ENCODE data around the gene GNLY. TPM values are rescaled to one million over a fixed set of nuclear protein-coding genes. Genes with fewer than 3 reads are reported as not detected.
A peak's percentile ranks its signal among the peaks of the same experiment; 100 is the strongest.
"Not testable (repeated sequence)": the region's sequence is repeated elsewhere in the genome, so short reads cannot be mapped to it uniquely, and the experiment has no call there.

The GNLY gene
- total RNA-seq, 4 donors from 2014 or later, result 3.6 to 36.1 (median 12.0) TPM

DNA sequence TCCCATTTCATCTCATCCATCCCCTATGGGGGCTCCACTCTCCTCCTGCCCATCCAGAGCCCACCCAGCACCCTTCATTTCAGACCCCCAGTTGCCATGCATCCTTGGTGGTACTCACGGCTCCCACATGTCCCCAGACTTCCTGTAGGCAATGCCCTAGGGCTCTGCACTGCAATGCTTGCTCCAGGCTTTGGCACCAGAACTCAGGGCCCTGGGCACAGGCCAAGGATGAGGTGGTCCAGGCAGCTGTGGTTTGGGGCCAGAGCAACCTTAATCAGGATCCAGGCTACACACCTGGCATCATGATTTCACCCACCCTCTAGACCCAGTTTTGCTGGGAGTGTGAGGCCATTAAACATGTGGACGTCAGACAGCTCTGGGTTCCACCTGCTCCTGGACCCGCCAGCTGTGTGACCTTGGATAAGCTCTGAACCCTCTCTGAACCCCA is 26.6 kb upstream of the GNLY start:
- Histone ChIP-seq H3K9me3 (no peaks in the 10 kb centered on the region), H3K4me3 (no peak overlapping the region), H3K27me3 (no peaks in the 10 kb centered on the region), H3K36me3 (no peaks in the 10 kb centered on the region), H3K27ac (no peak overlapping the region), H3K4me1 (peaks cover 7 to 9% of the 10 kb centered on the region in 2 donors)
- no peak for TF ChIP-seq POLR2A (IDR thresholded peaks at IDR 0.05)
- TF ChIP-seq, protein P1, sequence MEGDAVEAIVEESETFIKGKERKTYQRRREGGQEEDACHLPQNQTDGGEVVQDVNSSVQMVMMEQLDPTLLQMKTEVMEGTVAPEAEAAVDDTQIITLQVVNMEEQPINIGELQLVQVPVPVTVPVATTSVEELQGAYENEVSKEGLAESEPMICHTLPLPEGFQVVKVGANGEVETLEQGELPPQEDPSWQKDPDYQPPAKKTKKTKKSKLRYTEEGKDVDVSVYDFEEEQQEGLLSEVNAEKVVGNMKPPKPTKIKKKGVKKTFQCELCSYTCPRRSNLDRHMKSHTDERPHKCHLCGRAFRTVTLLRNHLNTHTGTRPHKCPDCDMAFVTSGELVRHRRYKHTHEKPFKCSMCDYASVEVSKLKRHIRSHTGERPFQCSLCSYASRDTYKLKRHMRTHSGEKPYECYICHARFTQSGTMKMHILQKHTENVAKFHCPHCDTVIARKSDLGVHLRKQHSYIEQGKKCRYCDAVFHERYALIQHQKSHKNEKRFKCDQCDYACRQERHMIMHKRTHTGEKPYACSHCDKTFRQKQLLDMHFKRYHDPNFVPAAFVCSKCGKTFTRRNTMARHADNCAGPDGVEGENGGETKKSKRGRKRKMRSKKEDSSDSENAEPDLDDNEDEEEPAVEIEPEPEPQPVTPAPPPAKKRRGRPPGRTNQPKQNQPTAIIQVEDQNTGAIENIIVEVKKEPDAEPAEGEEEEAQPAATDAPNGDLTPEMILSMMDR (IDR thresholded peaks at IDR 0.05 in 4 of 5, conservative IDR thresholded peaks at IDR 0.05 in 1 of 5), result no peak
- intact Hi-C loops (cut with DNase I; ENCODE audit: low total_unique reads), result no loop called here
- in situ Hi-C loops (cut with MboI; ENCODE audit: low sequenced_read_pairs in 4 of 4), result no loop called here
- no peak for ATAC-seq
- DNase-seq, result peak in 1 of 2 donors; percentile 11

DNA sequence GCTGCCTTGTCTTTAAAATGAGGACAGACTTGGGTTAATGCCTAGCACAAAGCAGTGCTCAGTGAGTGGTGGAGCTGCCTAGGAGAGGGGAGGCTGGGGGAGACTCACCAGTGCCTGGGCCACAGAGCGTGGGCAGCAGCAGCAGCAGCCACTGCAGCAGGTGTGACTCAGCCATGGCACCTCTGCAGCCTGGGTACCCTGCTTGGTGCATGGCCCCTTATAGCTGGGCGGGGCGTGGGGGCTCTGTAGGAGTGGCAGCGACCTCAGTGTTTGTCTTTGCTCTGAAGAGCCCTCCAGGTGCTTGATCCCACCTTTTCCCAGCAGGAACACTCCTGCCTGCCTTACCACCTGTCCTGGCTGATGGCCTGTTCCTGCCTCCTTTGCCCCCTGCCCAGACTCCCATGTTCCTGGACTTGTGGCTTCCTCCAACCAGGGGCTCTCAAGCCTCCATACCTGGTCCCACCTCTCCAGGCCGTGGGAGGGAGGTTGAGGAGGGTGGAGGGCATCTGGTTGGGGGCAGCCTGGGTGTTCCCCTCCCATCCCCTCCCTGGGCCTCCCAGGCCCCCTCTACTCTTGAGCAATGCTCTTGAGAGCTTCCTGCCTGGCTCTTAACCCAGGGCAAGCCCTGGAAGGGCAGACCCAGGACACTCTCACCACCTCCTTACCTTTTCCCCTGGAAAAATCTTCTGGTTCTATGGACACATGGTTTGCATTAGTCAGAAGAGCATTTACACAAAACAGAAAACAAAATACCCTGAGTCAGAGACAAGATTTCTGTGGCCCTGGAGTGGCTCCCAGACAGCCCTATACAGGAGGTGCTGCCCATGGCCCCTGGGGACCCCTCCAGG is 25.9 kb upstream of the GNLY start, which contains the start of gene SFTPB:
SFTPB (minus strand) TSS at position 191 of the 848 bp plus-strand sequence; CDS start at position 175, 16 bp downstream.
- H3K27ac ChIP-seq, result no peak within 1 kb of the TSS
- in situ Hi-C loops (cut with MboI; ENCODE audit: low sequenced_read_pairs in 4 of 4), result no loop called here
- no peak within 1 kb of the TSS for H3K4me3 ChIP-seq
- peaks cover 5 to 11% of the 10 kb centered on the region in 2 donors for H3K4me1 ChIP-seq
- intact Hi-C loops (cut with DNase I; ENCODE audit: low total_unique reads), result no loop called here
- no peaks in the 10 kb centered on the region for H3K36me3 ChIP-seq
- DNase-seq, result peak in 1 of 2 donors; percentile 8
- ATAC-seq, result no peak
- no peaks in the 10 kb centered on the region for H3K9me3 ChIP-seq
- no peaks in the 10 kb centered on the region for H3K27me3 ChIP-seq
- no peak for TF ChIP-seq POLR2A (IDR thresholded peaks at IDR 0.05)
- TF ChIP-seq, protein P1 (IDR thresholded peaks at IDR 0.05 in 4 of 5, conservative IDR thresholded peaks at IDR 0.05 in 1 of 5), result no peak

DNA sequence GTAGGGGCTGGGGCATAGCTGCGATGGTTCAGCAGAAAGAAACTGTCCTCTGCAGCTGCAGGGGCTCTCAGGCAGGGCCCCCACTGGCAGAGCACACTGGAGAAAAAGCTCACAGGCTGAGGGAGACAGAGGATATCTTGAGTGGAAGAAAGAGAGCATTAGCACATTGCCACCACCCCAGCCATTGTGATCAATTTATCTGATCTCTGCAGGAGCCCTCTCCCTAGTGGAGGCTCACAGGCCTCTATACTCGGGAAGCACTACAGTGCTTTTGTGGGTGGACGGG is 25.4 kb upstream of the GNLY start:
- intact Hi-C loops (cut with DNase I; ENCODE audit: low total_unique reads) (no loop called here), in situ Hi-C loops (cut with MboI; ENCODE audit: low sequenced_read_pairs in 4 of 4) (no loop called here)
- TF ChIP-seq, protein P1 (IDR thresholded peaks at IDR 0.05 in 4 of 5, conservative IDR thresholded peaks at IDR 0.05 in 1 of 5), result no peak
- no peak for TF ChIP-seq POLR2A (IDR thresholded peaks at IDR 0.05)
- ATAC-seq (no peak), DNase-seq (peak in 1 of 2 donors; percentile 6)
- no peak overlapping the region for H3K27ac ChIP-seq
- no peaks in the 10 kb centered on the region for H3K9me3 ChIP-seq
- H3K27me3 ChIP-seq, result no peaks in the 10 kb centered on the region
- H3K36me3 ChIP-seq, result no peaks in the 10 kb centered on the region
- H3K4me3 ChIP-seq, result no peak overlapping the region
- peaks cover 1 to 12% of the 10 kb centered on the region in 2 donors for H3K4me1 ChIP-seq

DNA sequence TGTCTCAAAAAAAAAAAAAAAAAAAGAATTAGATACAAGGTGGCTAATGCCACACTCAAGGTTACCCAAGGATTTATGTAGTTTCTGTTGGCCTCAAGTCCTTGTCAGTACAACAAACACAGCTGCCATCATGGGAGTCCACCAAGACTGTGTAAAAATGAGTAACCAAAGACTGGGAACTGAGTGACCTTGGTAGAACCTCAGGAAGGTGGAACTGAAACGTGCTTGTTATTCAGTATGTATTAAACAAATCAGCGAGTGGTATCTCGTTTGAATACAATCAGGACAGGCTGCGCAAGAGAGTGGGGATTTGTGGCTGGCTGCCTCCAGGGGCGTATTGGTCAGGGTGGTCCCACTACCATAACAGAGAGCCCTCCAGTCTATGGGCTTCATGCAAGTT is 24.6 kb upstream of the GNLY start:
- Histone ChIP-seq H3K9me3 (no peaks in the 10 kb centered on the region), H3K27ac (no peak overlapping the region), H3K4me1 (peaks cover 7 to 17% of the 10 kb centered on the region in 2 donors), H3K27me3 (no peaks in the 10 kb centered on the region), H3K36me3 (no peaks in the 10 kb centered on the region), H3K4me3 (no peak overlapping the region)
- no peak for ATAC-seq
- intact Hi-C loops (cut with DNase I; ENCODE audit: low total_unique reads), result no loop called here
- in situ Hi-C loops (cut with MboI; ENCODE audit: low sequenced_read_pairs in 4 of 4), result no loop called here
- TF ChIP-seq POLR2A (IDR thresholded peaks at IDR 0.05), result no peak
- TF ChIP-seq, protein P1 (IDR thresholded peaks at IDR 0.05 in 4 of 5, conservative IDR thresholded peaks at IDR 0.05 in 1 of 5), result no peak
- peak in 1 of 2 donors; percentile 2 for DNase-seq

DNA sequence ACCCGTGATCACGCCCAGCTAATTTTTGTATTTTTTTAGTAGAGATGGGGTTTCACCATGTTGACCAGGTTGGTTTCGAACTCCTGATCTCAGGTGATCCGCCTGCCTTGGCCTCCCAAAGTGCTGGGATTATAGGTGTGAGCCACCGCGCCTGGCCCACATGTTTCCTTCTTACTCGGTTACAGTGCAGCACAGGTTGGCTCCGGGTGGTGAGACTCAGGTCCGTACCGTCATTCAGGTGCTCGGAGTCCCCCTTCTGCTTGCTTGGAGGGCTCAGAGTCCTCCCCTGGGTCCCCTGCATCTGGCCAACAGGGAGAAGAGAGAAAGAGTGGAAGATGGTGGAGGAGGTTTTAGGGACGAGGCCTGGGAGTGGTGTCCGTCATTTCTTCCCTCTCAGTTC is 23.7 kb upstream of the GNLY start:
- intact Hi-C loops (cut with DNase I; ENCODE audit: low total_unique reads); H3K4me3 ChIP-seq; ATAC-seq; in situ Hi-C loops (cut with MboI; ENCODE audit: low sequenced_read_pairs in 4 of 4); H3K27me3 ChIP-seq; H3K27ac ChIP-seq; H3K36me3 ChIP-seq; H3K9me3 ChIP-seq: not testable (repeated sequence)
- H3K4me1 ChIP-seq, result peaks cover 14 to 26% of the 10 kb centered on the region in 2 donors
- DNase-seq, result peak in 1 of 2 donors; percentile 8

Measured in gastrocnemius medialis (tissue), 4 donors.